ENCODE measurements around the gene COLEC12. TPM values are rescaled to one million over a fixed set of nuclear protein-coding genes. Genes with fewer than 3 reads are reported as not detected.

COLEC12 gene
- 1 to 10 TPM; 2.1 to 6.2 (median 5.2) TPM for total RNA-seq

GRCh38 chr18:500632-501405, at the start of gene COLEC12:
TSS of gene COLEC12 (minus strand) at chr18:500701. CDS start at chr18:500514, 187 bp downstream.
- Histone ChIP-seq H3K4me3 (peak within 1 kb of the TSS; percentile 68), H3K9me3 (no peaks in the 10 kb centered on the region), H3K4me1 (peaks cover 19% of the 10 kb centered on the region), H3K36me3 (no peaks in the 10 kb centered on the region), H3K27ac (peak within 1 kb of the TSS; percentile 52), H3K27me3 (peaks cover 33% of the 10 kb centered on the region)
- WGBS, result 24% methylated on average over 22 of the region's 75 CpGs
- DNase-seq (ENCODE audit: low spot score in 2 of 2), result no peak
- TF ChIP-seq CTCF (IDR thresholded peaks at IDR 0.05) (no peak), POLR2A (IDR thresholded peaks at IDR 0.05) (no peak), EP300 (IDR thresholded peaks at IDR 0.05) (no peak), POLR2AphosphoS5 (IDR thresholded peaks at IDR 0.05) (no peak)

GRCh38 chr18:549967-550366, 49.5 kb upstream of the COLEC12 start:
- Histone ChIP-seq H3K9me3 (no peaks in the 10 kb centered on the region), H3K36me3 (no peaks in the 10 kb centered on the region), H3K27ac (no peak overlapping the region), H3K27me3 (no peaks in the 10 kb centered on the region), H3K4me3 (no peak overlapping the region), H3K4me1 (no peaks in the 10 kb centered on the region)
- no peak for TF ChIP-seq POLR2AphosphoS5 (IDR thresholded peaks at IDR 0.05)
- no peak for TF ChIP-seq EP300 (IDR thresholded peaks at IDR 0.05)
- no peak for TF ChIP-seq CTCF (IDR thresholded peaks at IDR 0.05)
- no peak for TF ChIP-seq POLR2A (IDR thresholded peaks at IDR 0.05)
- 91% methylated on average over 3 of the region's 3 CpGs for WGBS
- DNase-seq (ENCODE audit: low spot score in 2 of 2), result no peak

DNA sequence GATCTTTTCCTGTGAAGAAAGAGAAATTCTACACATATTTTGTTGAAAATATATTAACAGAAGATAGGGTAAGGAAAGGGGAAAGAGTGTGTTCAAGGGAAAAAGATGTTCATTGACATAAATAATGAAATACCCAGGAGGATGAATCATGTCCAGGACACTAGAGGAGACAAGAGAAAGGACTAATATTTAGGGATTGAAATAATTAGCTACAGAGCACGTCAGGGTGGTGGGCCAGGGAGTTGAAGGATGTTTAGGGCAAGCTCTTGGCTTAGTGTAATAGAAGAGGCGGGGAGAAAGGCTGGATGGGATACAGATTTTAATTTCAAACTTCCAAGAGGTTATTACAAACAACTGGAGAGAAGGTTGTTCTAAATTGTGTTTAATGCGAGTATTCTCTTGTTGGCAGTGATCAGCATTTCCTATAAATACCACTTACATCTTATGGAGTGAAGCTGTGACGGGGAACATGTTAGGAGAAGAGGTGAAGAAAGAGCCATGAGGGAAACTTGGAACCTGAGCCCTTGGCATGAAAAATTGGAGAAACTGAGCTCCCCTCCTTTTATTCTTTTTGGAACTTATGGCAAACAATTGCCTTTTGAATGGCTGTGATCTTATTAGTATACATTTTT, 43.1 kb upstream of the COLEC12 start:
- no peaks in the 10 kb centered on the region for H3K4me1 ChIP-seq
- WGBS, result 59% methylated on average over 4 of the region's 4 CpGs
- TF ChIP-seq POLR2AphosphoS5 (IDR thresholded peaks at IDR 0.05), result no peak
- TF ChIP-seq CTCF (IDR thresholded peaks at IDR 0.05), result no peak
- no peaks in the 10 kb centered on the region for H3K27me3 ChIP-seq
- H3K4me3 ChIP-seq, result no peak overlapping the region
- no peak overlapping the region for H3K27ac ChIP-seq
- H3K9me3 ChIP-seq, result no peaks in the 10 kb centered on the region
- DNase-seq (ENCODE audit: low spot score in 2 of 2), result no peak
- H3K36me3 ChIP-seq, result no peaks in the 10 kb centered on the region

- Histone ChIP-seq H3K4me1 (peaks cover 7% of the 10 kb centered on the region), H3K36me3 (no peaks in the 10 kb centered on the region), H3K27me3 (no peaks in the 10 kb centered on the region), H3K27ac (no peak overlapping the region), H3K4me3 (no peak overlapping the region), H3K9me3 (no peaks in the 10 kb centered on the region)
- no peak for TF ChIP-seq POLR2A (IDR thresholded peaks at IDR 0.05)
- WGBS, result 70% methylated on average over 6 of the region's 6 CpGs
- DNase-seq (ENCODE audit: low spot score in 2 of 2), result no peak
These were observed 33.6 kb upstream of the COLEC12 start for GRCh38 chr18:533995-534601.

- Histone ChIP-seq H3K4me3 (no peak overlapping the region), H3K27me3 (no peaks in the 10 kb centered on the region), H3K9me3 (no peaks in the 10 kb centered on the region), H3K27ac (no peak overlapping the region), H3K36me3 (no peaks in the 10 kb centered on the region), H3K4me1 (peaks cover 7% of the 10 kb centered on the region)
- no peak for DNase-seq (ENCODE audit: low spot score in 2 of 2)
- TF ChIP-seq POLR2A (IDR thresholded peaks at IDR 0.05), result no peak
- TF ChIP-seq CTCF (IDR thresholded peaks at IDR 0.05), result no peak
- no peak for TF ChIP-seq EP300 (IDR thresholded peaks at IDR 0.05)
- no peak for TF ChIP-seq POLR2AphosphoS5 (IDR thresholded peaks at IDR 0.05)
These were observed 32.1 kb upstream of the COLEC12 start for GRCh38 chr18:532632-533031.
